Stomach smooth muscle (tissue), 2 donors: ENCODE data around the gene M6PR.
"Not testable (repeated sequence)": the region's sequence is repeated elsewhere in the genome, so short reads cannot be mapped to it uniquely, and the experiment has no call there.

Experiments used
- H3K27ac ChIP-seq: one replicate; pipeline ENCODE4 v1.7.0; 2013; ENCODE audit warnings: mild to moderate bottlenecking, low read length, inconsistent platforms
- H3K27me3 ChIP-seq, 2 donors: one replicate each; pipeline ENCODE4 v1.7.0; 2013; ENCODE audit warnings: low read length in 2 of 2; ENCODE audit not compliant: insufficient read depth in 2 of 2, control insufficient read depth in 1 of 2
- H3K36me3 ChIP-seq, 2 donors: one replicate each; pipeline ENCODE4 v1.7.0; 2013; ENCODE audit warnings: low read length in 2 of 2; ENCODE audit not compliant: control insufficient read depth in 2 of 2, insufficient read depth in 2 of 2
- H3K4me1 ChIP-seq: one replicate; pipeline ENCODE4 v1.7.0; 2013; ENCODE audit warnings: low read length; ENCODE audit not compliant: control insufficient read depth, insufficient read depth
- H3K4me3 ChIP-seq, 2 donors: one replicate each; pipeline ENCODE4 v1.7.0; 2013; ENCODE audit warnings: low read length in 2 of 2
- H3K9ac ChIP-seq, 2 donors: one replicate each; pipeline ENCODE4 v1.7.0; 2013; ENCODE audit warnings: low read length in 2 of 2, mild to moderate bottlenecking in 1 of 2
- H3K9me3 ChIP-seq, 2 donors: one replicate each; pipeline ENCODE4 v1.7.0; 2013; ENCODE audit warnings: low read length in 2 of 2; ENCODE audit not compliant: control insufficient read depth in 2 of 2
- donor health status: healthy.
- donor health status: Pancreatic carcinoma.

M6PR gene

GRCh38 chr12:8932464-8932863 lies 17.0 kb downstream of the M6PR start:
- not testable (repeated sequence) for H3K9me3 ChIP-seq, H3K9ac ChIP-seq, H3K27me3 ChIP-seq, H3K4me1 ChIP-seq, H3K4me3 ChIP-seq, H3K27ac ChIP-seq
- peaks cover 27 to 30% of the 10 kb centered on the region in 2 donors for H3K36me3 ChIP-seq

GRCh38 chr12:8930655-8931323 lies 18.7 kb downstream of the M6PR start:
- H3K4me3 ChIP-seq, H3K9me3 ChIP-seq, H3K27ac ChIP-seq, H3K9ac ChIP-seq, H3K4me1 ChIP-seq, H3K27me3 ChIP-seq: not testable (repeated sequence)
- H3K36me3 ChIP-seq, result peaks cover 21 to 27% of the 10 kb centered on the region in 2 donors

GRCh38 chr12:8922544-8922943 lies 26.9 kb downstream of the M6PR start:
- Histone ChIP-seq H3K27ac (no peak overlapping the region), H3K36me3 (peaks cover 37 to 39% of the 10 kb centered on the region in 2 donors), H3K9me3 (no peaks in the 10 kb centered on the region), H3K27me3 (no peaks in the 10 kb centered on the region), H3K9ac (no peak overlapping the region), H3K4me1 (no peaks in the 10 kb centered on the region), H3K4me3 (no peak overlapping the region)

GRCh38 chr12:8919643-8920042 lies 29.8 kb downstream of the M6PR start:
- H3K9ac ChIP-seq, H3K4me3 ChIP-seq, H3K4me1 ChIP-seq, H3K27ac ChIP-seq, H3K9me3 ChIP-seq, H3K27me3 ChIP-seq: not testable (repeated sequence)
- peaks cover 27 to 33% of the 10 kb centered on the region in 2 donors for H3K36me3 ChIP-seq

GRCh38 chr12:8917751-8918150 lies 31.7 kb downstream of the M6PR start:
- Histone ChIP-seq H3K27me3 (no peaks in the 10 kb centered on the region), H3K36me3 (peaks cover 23 to 27% of the 10 kb centered on the region in 2 donors), H3K9me3 (no peaks in the 10 kb centered on the region), H3K4me1 (peaks cover 10% of the 10 kb centered on the region), H3K4me3 (no peak overlapping the region), H3K9ac (no peak overlapping the region), H3K27ac (no peak overlapping the region)

GRCh38 chr12:8917031-8917430 lies 32.4 kb downstream of the M6PR start:
- no peak overlapping the region for H3K9ac ChIP-seq
- peaks cover 17 to 19% of the 10 kb centered on the region in 2 donors for H3K36me3 ChIP-seq
- no peaks in the 10 kb centered on the region for H3K9me3 ChIP-seq
- H3K27ac ChIP-seq, result no peak overlapping the region
- no peak overlapping the region for H3K4me3 ChIP-seq
- H3K4me1 ChIP-seq, result peaks cover 10% of the 10 kb centered on the region
- no peaks in the 10 kb centered on the region for H3K27me3 ChIP-seq

- Histone ChIP-seq H3K4me1 (peaks cover 10% of the 10 kb centered on the region), H3K27ac (no peak overlapping the region), H3K9ac (peak overlapping the region in 1 of 2 donors; percentile 65), H3K9me3 (no peaks in the 10 kb centered on the region), H3K27me3 (no peaks in the 10 kb centered on the region), H3K36me3 (peaks cover 12 to 13% of the 10 kb centered on the region in 2 donors), H3K4me3 (no peak overlapping the region)
Measured at GRCh38 chr12:8916154-8916553, 33.3 kb downstream of the M6PR start.

GRCh38 chr12:8914716-8915526 lies 34.5 kb downstream of the M6PR start:
- peak overlapping the region; percentile 25 for H3K27ac ChIP-seq
- H3K36me3 ChIP-seq, result peaks cover 4 to 9% of the 10 kb centered on the region in 2 donors
- H3K4me1 ChIP-seq, result peaks cover 10% of the 10 kb centered on the region
- peak overlapping the region; percentile 65 to 79 for H3K9ac ChIP-seq
- H3K9me3 ChIP-seq, result no peaks in the 10 kb centered on the region
- H3K27me3 ChIP-seq, result no peaks in the 10 kb centered on the region
- H3K4me3 ChIP-seq, result peak overlapping the region; percentile 87 to 89

- Histone ChIP-seq H3K27ac (peak within 1 kb of the TSS; percentile 91), H3K4me1 (peaks cover 10% of the 10 kb centered on the region), H3K4me3 (peak within 1 kb of the TSS; percentile 87 to 89), H3K9ac (peak within 1 kb of the TSS; percentile 79 to 84)
- not testable (repeated sequence) for H3K27me3 ChIP-seq, H3K9me3 ChIP-seq, H3K36me3 ChIP-seq
Measured at GRCh38 chr12:8914033-8914715, 35.3 kb downstream of the M6PR start, which contains the start of gene PHC1. TSS of gene PHC1 (plus strand) at chr12:8914509. CDS start at chr12:8917678, 3,169 bp downstream.

- Histone ChIP-seq H3K4me3 (peak overlapping the region; percentile 77 to 81), H3K27me3 (no peaks in the 10 kb centered on the region)
Measured at GRCh38 chr12:8913702-8914032, 35.8 kb downstream of the M6PR start.

More at GRCh38 chr12:8913702-8914032, 35.8 kb downstream of the M6PR start:
- peak overlapping the region; percentile 91 for H3K27ac ChIP-seq
- peak overlapping the region; percentile 71 to 84 for H3K9ac ChIP-seq
- H3K36me3 ChIP-seq, result peaks cover 2 to 5% of the 10 kb centered on the region in 2 donors
- peaks cover 10% of the 10 kb centered on the region for H3K4me1 ChIP-seq
- H3K9me3 ChIP-seq, result no peaks in the 10 kb centered on the region
